SIG-M5 treated with dmso at 0.1 percent for 504 hours (cell line): ENCODE measurements around the gene IL1RAPL1.

Experiments used
- DNase-seq: peaks from one replicate; lab custom pipeline; 2025; ENCODE audit not compliant: unreplicated experiment; lab: John Stamatoyannopoulos, UW

Gene IL1RAPL1

GRCh38 chrX:29965634-29966033, 1378.4 kb downstream of the IL1RAPL1 start:
- no peak for DNase-seq

GRCh38 chrX:29992083-29992482, 1404.8 kb downstream of the IL1RAPL1 start:
- DNase-seq: no peak

GRCh38 chrX:30005813-30006212, 1418.6 kb downstream of the IL1RAPL1 start:
- DNase-seq: no peak
